NCI-H82 (cell line): ENCODE results near the gene PRKN.
"Not testable (repeated sequence)": the region's sequence is repeated elsewhere in the genome, so short reads cannot be mapped to it uniquely, and the experiment has no call there.

Experiments
- DNase-seq: peaks from one replicate; lab custom pipeline; 2025; lab: John Stamatoyannopoulos, UW

The PRKN gene

DNA sequence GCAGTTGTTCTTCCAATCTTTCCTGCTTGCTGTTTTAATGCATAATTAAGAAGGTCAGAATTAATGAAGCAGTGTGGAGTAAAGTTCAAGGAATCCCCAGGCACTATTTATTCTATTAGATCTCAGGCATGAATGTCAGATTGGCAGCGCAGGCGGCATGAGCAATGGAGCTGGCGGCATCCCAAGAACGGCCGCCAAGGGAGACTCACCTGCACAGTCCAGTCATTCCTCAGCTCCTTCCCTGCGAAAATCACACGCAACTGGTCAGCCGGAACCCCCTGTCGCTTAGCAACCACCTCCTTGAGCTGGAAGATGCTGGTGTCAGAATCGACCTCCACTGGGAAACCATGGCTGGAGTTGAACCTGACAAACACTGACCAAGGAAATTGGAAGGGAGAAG lies 284.5 kb downstream of the PRKN start:
- no peak for DNase-seq

DNA sequence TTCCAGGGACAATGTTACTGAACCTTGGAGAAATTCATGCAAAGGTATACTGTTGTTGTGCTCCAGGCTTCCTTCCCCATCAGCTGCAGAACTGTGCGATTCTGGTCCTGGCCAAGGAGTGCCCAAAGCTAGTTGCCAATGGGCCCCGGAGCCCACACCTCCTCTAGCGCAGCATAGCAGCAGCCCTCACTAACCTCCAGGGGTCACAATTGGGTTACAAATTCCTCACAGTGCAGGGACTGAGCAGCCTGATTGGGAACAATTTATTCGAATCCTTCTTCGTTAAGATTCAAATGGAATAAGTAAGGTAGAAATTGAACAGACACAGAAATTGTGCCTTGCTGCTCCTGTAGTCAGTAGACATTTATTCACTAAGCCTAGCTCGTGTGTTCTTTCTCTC lies 284.9 kb downstream of the PRKN start:
- peak; percentile 79 for DNase-seq

DNA sequence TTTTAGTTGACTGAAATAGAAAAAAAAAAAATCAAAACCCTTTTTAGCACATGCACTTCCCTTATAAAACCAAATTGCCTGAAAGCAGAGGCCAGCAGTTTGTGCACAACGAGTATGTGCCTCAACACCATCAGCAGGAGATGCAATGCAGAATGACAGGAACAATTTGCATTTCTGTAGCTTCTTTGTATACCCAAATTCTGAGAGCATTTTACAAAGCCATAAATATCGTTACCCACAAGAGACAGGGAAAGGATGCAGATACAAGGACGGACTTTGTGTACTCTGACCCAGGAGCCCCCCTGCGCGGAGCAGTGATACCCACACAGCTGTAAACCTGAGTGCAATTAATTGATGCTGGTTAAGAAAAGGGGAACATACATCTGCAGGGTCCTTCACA lies 285.6 kb downstream of the PRKN start:
- no peak for DNase-seq

DNA sequence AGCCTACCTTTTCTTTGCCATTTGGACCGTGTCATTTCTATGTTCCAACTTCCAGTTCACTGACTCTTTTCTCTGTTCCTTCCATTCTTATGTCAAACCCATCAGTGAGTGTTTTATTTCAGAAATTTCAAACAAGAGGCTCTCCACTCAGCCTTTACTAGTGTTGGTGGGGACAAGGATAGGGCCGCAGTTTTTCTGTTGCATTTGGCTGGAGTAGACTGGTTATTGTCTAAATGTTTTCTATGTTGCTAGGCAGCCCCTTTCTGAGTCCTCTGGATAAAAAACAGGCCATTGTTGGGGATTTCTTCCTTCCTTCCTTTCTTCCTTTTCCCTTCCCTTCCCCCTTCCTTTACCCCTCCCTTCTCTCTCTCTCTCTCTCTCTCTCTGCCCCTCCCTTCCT lies 288.6 kb downstream of the PRKN start:
- DNase-seq: no peak

DNA sequence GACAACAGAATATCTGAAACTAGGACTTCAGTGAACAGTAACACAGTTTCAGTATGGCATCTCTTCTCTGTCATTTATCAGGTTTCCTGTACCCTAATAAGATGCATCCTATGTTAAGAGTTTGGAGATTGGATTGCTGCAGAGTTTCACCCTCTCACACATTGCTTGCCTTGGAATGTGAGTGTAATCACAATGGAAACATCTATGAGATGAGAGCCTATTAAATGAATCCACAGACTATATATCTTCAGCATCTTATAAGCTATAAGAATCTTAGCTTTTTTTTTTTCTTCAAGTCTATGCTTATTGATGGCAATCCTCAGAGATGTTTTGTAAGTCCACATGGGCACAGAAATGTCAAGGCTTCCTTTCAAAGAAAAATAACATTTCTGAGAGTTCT lies 292.5 kb downstream of the PRKN start:
- DNase-seq: no peak

DNA sequence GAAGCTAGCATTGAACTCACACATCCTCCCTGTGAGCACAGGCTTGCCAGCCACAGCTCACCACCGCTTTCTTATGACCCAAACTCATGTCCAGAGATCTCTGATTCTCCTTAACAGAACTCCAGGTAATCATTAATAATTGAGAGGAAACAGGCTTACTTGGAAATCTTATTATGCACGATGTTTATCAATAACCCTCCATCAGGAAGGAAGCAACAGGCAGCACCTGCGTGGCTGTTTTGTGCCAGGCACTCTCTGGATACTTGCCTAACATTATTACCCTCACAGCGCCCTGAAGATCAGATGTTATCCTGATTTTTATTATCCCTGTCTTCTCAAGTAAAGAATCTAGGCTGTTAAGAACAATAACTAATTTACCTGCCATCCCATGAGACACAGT lies 306.6 kb downstream of the PRKN start:
- DNase-seq: no peak

DNA sequence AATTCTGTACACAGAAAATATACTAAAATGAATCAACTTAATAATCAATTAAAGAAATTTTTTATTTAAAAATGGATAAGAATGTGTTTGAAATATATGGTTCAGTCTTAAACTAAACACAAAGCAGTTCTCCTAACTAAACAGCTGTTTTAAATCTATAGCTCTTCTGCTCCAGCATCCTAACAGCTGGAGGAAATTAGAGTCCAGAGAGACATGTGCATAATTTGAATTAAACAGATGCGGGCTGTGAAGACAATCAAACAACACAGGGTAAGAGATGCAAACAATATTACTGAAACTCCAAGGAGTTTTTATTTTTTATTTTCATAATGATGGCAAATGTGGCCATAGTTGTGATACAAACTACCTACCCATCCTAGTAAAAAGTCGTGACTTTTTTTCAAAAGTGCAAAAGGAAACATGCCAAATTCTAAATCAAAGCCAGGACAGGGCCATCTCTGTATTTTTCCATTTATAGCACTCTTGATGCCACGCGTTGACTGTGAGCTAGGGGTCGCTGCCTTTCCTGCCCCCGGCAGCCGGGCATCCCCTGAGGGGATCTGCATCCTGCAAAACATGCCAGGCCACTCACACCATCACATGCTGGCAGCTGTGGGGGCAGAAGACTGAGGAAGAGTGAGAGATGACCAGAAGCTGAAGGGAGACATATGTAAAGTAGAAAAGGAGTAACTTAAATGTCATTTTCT lies 310.6 kb downstream of the PRKN start:
- peak; percentile 18 for DNase-seq

DNA sequence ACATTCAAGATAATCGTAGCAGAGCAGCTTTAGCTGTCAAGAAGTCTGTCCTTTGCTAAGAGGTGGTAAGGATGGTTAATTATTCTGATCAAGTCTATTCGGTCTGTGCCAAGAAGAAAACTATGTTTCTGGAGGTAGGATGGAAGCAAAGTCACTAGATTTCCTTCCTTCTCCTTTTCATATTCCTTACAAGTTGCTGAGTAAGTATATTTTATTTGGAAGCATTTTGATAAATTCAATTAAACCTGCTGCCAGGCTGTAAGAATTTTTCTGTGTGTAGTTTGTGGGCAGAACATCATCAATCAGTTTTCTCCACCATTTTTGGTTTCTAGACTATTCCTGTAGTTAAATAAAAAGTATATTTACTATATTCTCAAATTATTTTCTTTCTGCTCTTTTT lies 311.3 kb downstream of the PRKN start:
- DNase-seq: no peak

DNA sequence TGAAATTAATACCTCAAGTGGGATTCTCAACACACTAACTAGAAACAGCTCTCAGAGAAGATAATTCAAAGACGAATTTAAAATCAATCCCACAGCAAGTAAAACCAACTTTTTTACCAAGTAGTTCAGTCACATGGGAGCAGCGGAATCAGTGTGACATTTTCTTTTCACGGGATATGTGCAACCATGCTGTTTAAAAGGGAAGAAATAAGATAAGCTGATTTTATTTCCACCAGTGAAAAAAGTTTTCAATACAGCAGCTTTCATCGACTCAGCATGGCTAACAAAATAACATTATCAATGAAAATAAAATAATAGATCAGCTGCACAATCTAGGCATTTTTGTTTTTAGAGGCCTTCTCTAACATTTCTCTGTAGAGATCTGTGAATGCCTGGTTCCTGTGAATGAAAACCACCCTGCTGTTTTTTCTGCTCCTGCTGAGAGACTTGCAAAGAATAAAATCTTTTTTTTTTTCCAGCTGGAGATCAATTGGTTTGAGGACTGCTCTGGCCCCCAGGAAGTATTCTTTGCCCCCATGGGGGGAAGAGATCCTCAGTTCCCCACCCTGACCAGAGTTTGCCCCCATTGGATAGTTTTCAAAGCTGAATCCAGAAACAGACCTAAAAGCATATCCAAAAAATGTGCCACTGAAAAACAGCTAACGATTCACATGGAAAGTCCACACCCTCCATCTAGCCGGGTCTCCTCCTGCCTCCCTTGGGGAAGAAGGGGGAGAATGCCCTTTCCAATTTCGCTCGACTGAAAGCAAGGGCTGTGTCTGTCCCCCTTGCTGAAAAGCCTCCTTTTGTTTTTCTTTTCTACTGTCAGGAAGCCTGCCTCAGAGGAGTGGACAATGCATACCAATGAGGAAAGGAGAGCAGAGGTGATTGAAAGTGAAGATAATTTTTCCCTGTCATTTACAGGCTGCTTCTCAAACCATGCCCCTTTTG lies 317.6 kb downstream of the PRKN start:
- DNase-seq: no peak

DNA sequence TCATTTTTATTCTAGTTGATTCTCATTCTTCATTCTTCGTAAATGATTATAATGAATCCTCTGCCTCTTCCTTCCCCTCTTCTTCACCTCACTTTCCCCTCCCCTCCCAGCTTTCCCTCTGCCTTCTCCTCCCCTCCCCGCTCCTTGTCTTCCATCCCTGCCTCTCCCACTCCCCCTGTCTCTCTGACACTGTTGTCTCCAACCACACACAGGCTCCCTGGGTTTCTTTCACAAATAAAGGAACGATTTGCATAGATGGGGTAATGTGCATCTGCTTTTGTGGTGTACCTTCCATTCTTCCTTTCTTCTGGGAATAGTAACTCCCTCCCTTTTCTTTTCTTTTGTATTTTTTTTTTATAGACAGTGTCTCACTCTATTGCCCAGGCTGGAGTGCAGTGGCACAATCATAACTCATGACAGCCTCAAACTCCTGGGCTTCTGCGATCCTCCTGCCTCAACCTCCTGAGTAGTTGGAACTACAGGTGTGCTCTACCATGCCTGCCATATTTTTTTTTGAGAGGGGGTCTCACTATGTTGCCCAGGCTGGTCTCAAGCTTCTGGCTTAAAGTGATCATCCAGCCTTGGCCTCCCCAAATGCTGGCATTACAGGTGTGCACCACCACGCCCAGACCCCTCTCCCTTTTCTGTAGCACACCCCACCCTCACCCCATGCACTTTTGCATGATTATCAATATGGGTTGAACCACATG lies 318.6 kb downstream of the PRKN start:
- no peak for DNase-seq

DNA sequence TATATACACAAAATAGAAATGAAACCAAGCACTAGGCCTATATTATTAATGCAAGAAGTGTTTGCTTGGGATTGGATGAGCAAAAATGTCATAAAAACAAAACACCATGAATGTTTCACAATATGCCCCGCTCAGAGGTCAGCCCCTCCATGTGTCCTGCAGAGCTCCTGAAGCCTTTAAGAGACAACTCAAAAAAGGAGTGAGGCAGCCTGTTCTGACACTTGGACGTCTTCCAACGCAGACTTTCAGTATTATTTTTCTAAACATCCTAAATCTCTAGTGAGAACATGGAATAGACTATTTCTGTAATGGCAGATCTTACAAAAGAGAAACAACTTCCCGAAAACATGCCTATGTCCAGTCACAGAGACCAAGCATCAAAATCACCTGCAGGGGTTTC lies 322.6 kb downstream of the PRKN start:
- DNase-seq: no peak

DNA sequence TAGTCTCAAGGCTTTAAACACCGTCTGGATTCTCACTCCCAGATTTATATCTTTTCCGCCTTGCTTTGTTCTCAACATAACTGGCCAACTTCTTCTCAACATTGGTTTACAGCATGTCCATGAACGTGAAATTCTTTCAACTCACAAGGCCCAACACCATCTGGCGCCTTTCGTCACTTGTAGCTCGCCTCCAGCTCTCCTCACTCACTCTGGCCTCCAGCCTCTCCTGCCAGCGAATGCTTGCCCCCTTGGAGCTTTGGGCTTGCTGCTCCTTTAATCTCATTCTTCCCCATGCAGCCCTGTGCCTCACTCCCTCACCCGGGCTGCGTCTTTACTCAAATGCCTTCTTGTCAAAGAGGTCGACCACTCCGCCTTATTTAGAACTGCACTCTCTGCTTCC lies 324.5 kb downstream of the PRKN start:
- DNase-seq: no peak

DNA sequence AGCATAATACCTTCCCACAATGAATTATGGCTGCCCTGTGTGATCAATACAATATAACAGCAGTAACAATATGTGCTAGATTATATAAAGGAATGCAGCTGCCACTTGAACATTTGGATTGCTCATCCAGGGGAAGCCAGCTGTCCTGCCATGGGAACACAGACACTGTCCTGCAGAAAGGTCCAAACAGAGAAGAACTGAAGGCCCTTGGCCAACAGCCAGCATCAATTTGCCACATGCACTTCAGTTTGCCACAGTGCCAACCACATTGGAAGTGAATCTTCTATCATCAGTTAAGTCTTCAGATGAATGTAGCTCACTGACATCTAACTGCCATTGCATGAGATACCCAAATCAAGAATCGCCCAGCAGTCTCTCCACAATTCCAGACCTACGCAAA lies 332.4 kb downstream of the PRKN start:
- no peak for DNase-seq

DNA sequence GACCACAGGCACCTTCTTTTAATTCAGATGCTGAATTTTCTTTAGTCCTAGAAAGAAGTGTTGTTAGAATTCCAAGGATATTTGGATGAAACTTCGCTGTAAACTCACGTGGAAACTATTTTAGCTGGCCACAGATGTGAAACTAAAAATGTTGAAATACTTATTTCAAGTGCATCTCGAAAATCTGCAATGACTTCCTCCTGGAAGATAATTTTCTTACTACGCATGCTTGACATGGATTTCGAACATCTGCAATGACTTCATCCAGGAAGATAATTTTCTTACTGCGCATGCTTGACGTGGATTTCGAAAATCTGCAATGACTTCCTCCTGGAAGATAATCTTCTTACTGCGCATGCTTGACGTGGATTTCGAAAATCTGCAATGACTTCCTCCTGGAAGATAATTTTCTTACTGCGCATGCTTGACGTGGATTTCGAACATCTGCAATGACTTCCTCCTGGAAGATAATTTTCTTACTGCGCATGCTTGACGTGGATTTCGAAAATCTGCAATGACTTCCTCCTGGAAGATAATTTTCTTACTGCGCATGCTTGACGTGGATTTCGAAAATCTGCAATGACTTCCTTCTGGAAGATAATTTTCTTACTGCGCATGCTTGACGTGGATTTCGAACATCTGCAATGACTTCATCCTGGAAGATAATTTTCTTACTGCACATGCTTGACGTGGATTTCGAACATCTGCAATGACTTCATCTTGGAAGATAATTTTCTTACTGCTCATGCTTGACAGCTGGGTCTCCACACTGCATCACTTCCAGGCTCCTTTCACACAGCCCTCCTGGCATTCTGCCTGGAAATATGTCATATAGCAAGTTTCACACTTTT lies 336.4 kb downstream of the PRKN start:
- not testable (repeated sequence) for DNase-seq

DNA sequence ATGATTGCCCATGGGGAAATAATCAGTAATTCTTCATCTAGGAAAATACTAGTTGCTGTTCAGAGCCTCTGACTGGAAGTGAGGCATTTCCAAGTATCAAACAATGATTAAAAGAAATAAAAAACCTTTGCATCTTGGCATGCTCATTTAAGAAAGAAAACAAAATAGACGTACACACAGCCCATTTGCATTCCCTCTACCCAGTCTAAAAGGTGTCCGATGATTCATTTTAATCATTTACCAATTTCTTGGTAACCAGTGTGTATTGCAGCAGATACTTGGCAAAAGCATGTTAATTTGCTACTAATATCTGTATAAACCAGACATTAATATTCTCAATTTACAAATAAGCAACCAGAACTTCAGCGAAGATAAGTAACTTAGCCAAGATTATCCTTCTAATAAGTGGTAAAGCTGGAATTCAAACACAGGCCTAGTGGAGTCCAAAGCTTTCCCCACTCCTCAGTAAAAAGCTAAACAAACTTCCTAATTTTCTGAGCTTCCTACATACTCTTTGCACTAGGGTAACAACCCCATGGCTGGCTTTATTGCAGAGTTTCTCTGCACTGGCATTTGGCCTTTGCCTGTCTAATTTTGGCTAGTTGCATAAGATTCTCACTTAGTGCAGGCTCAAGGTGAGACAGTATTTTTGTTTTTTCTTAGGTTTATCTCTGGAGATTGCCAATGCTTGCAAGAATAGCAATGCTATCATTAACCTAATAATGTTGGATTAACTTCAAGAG lies 338.1 kb downstream of the PRKN start:
- DNase-seq: no peak

DNA sequence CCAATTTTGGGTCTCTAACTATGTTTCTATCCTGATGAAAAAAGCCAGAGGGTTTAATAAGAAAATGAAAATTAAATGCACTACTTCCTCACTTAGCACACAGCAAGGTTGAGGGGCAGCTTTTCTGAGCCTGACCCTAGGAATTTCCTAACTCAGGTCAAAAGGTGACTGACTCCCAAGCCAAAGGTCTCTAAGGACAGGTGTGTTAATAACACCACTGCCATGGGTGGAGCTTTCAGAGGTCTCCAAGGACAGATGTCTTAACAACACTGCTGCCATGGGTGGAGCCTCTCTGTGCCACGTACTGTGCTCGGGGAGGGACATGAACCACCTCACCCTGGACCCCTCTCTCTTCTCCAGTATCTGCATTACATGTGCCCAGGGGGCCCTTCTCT lies 339.2 kb downstream of the PRKN start:
- no peak for DNase-seq

DNA sequence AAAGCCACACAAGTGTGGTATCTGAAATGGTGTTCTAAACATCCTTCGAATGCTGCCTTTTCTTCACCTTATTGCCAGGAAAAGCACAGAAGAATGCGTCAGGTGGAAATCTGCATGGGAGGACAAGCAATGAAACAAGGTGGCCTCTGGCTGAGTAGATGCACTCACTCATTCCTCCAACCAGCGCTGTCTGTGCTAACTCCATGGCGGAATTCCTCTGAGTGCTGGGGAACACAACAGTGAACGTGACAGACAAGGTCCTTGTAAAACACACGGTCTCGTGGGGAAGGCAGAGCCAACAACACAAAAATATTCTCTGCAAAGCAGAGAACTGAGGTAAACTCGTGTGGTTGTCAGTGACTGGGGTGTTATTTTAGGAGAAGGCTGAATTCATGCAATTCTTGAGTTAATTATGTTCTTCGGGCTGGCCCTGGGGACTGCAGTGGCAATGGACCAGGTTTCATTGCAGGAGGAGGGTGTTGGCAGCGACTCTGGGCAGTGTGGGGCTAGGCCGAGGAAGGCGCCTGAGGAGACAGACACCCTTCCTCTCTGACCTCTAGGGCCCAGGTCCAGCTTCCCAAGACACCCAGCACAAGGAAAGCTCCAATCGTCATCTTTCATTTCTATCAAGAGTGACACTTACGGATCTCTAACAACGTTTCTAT lies 339.7 kb downstream of the PRKN start:
- no peak for DNase-seq

DNA sequence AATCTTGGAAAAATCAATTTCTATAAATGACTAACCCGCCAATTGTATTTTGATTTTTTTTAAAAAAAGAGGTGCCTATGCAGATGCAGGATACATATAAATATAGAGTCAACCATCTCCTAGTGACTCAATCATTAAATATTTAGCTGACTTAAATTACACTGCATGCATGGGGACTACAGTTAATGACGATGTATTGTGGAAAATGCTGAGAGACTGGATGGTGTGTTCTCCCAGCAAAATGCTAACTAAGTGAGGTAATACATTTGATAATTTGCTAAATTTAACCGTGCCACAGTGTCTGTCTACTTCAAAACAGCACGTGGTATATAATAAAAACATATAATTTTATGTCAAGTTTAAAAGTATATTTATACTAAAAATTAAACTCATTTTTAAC lies 341.6 kb downstream of the PRKN start:
- no peak for DNase-seq

DNA sequence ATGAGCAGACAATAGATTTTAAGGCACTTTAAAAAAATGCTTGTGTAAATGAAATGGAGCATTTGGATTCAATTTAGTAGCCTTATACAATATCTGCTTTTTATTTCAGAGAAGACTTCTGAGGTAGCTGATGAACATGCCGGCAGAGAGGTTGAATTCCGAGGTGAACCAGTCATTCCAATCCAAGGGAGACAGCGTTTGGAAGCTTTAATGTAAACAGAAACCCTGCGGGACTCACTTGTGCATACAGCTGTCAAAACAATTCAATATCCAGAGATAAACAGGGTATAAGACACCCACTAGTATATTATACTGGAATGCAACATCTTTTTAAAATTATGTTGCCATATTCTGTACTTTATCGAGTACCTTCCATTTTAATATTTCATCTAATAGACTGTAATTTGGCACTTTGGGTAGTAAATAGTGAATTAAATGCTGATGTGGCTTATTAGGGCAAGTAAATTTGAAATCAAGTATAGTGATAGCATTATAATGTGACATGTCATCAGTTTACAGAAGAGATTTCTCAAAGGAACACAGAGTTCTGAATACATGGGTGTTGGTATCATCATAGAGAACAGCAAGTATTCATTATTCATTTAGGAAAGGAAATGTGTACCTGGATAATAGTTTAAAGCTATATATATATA lies 347.7 kb downstream of the PRKN start:
- no peak for DNase-seq

DNA sequence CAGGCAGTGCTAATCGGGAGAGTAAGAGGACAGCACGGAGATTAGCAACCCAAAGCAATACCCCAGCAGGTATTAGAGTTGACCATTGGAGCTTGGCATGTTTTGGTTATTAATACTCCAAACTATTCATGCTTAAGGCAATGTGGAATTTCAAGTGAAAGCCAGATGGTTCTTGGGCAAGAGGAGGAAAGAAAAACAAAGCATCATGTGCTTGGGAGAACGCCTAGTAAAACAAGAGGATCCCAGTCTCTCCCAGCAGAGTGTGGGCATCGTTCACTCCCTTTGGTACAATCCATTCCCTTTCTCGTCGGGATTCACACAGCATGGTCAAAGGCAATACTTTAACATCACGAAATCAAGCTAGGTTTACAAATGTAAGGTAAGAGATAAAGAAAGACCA lies 349.8 kb downstream of the PRKN start:
- no peak for DNase-seq
